Ishikawa (cell line): ENCODE data around the gene ZC3H12C.

Experiments used
- EP300 ChIP-seq: IDR thresholded peaks from 2 replicates; pipeline ENCODE4 v1.6.1; 2012; ENCODE audit warnings: borderline replicate concordance
- NFIC ChIP-seq: IDR thresholded peaks from 2 replicates; pipeline ENCODE4 v1.6.1; 2012
- REST ChIP-seq: IDR thresholded peaks from 2 replicates; pipeline ENCODE4 v1.6.1; 2012; ENCODE audit warnings: low read depth, mild to moderate bottlenecking
- TCF12 ChIP-seq: IDR thresholded peaks from 2 replicates; pipeline ENCODE4 v1.6.1; 2012; ENCODE audit warnings: low read depth

GRCh38 chr11:110199184-110199981, 106.2 kb downstream of the ZC3H12C start:
- TF ChIP-seq EP300 (no peak), TCF12 (no peak), NFIC (no peak), REST (no peak)
